DND-41 (cell line): ENCODE measurements around the gene ADARB2.

ENCODE experiments used
- CTCF ChIP-seq: IDR thresholded peaks from 2 replicates; pipeline ENCODE4 v1.5.1; 2012; ENCODE audit warnings: borderline replicate concordance, low read length, moderate library complexity, mild to moderate bottlenecking; ENCODE audit not compliant: poor library complexity, severe bottlenecking; ENCODE audit errors: extremely low read depth
- EZH2 ChIP-seq: IDR thresholded peaks from 3 replicates; pipeline ENCODE4 v1.6.1; 2012; ENCODE audit warnings: borderline replicate concordance, low read depth, mild to moderate bottlenecking, moderate library complexity, low read length, inconsistent platforms; ENCODE audit not compliant: severe bottlenecking

DNA sequence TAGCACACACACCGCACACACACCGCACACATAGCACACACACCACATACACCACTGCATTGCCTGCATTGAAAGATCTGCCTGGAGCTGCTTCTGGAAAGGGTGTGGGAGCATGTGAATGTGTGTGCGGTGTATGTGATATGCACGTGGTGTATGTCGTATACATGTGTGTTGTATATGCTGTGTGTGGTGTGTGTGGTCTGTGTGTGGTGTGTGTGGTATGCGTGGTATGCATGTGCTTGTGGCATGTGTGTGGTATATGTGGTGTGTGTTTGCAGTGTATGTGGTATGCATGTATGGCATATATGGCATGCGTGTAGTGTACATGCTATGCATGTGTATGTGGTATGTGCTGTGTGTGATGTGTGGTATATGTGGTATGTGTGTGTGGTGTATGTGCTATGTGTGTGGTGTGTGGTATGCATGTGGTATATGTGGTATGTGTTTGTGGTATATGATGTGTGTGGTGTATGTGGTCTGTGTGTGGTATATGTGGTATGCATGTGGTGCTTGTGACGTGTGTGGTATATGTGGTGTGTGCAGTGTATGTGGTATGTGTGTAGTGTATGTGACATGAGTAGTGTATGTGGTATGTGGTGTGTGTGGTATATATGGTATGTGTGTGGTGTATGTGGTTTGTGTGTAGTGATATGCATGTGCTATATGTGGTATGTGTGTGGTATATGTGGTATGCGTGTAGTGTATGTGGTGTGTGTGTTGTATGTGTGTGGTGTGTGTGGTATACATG is 505.0 kb downstream of the ADARB2 start:
- TF ChIP-seq CTCF: no peak
- no peak for TF ChIP-seq EZH2
